Choroid plexus epithelial cell (primary cell): ENCODE measurements around the gene SH3BP5L.

ENCODE experiments used
- DNase-seq: peaks from one replicate; pipeline ENCODE4 v3.0.0-alpha.2; 2010; ENCODE audit warnings: low read depth
- H3K4me3 ChIP-seq: 2 replicates; pipeline ENCODE4 v1.5.1; 2011; ENCODE audit warnings: low read depth, mild to moderate bottlenecking, control low read depth, low read length, moderate library complexity
- CTCF ChIP-seq: conservative IDR thresholded peaks from 2 replicates; pipeline ENCODE4 v1.5.1; 2011; ENCODE audit warnings: low read depth, mild to moderate bottlenecking, control low read depth, inconsistent platforms, low read length, moderate library complexity

Gene SH3BP5L

GRCh38 chr1:248776991-248777390, 48.7 kb downstream of the SH3BP5L start:
- DNase-seq, result no peak
- no peak overlapping the region for H3K4me3 ChIP-seq
- no peak for TF ChIP-seq CTCF

GRCh38 chr1:248775441-248775840, 50.3 kb downstream of the SH3BP5L start:
- no peak overlapping the region for H3K4me3 ChIP-seq
- DNase-seq, result no peak
- no peak for TF ChIP-seq CTCF
